ENCODE results near the gene BCORL1. TPM values are rescaled to one million over a fixed set of nuclear protein-coding genes. Genes with fewer than 3 reads are reported as not detected.

BCORL1 gene
- total RNA-seq, 1 donor from 2014 or later, result 1.7 TPM

GRCh38 chrX:129961180-129962083, 21.0 kb upstream of the BCORL1 start:
- peak in 1 of 2 donors; percentile 17 for DNase-seq (ENCODE audit: low read depth in 2 of 2)

GRCh38 chrX:129963729-129964128, 18.7 kb upstream of the BCORL1 start:
- no peak for DNase-seq (ENCODE audit: low read depth in 2 of 2)

GRCh38 chrX:129965166-129965565, 17.3 kb upstream of the BCORL1 start:
- DNase-seq (ENCODE audit: low read depth in 2 of 2), result no peak

DNA sequence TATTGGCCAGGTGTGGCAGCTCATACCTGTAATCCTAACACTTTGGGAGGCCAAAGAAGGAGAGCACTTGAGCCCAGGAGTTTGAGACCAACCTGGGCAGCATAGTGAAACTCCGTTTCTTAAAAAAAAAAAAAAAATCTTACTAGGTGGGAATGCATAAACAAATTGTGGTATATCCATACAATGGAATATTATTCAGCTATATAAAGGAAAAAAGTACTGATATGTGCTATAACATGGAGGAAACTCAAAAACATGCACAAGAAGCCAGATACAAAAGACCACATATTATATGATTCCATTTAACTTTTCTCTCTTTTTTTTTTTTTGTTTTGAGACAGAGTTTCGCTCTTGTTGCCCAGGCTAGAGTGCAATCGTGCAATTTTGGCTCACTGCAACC, 13.5 kb upstream of the BCORL1 start:
- DNase-seq (ENCODE audit: low read depth in 2 of 2), result no peak

GRCh38 chrX:129976441-129976840, 6.0 kb upstream of the BCORL1 start:
- DNase-seq (ENCODE audit: low read depth in 2 of 2), result no peak

DNA sequence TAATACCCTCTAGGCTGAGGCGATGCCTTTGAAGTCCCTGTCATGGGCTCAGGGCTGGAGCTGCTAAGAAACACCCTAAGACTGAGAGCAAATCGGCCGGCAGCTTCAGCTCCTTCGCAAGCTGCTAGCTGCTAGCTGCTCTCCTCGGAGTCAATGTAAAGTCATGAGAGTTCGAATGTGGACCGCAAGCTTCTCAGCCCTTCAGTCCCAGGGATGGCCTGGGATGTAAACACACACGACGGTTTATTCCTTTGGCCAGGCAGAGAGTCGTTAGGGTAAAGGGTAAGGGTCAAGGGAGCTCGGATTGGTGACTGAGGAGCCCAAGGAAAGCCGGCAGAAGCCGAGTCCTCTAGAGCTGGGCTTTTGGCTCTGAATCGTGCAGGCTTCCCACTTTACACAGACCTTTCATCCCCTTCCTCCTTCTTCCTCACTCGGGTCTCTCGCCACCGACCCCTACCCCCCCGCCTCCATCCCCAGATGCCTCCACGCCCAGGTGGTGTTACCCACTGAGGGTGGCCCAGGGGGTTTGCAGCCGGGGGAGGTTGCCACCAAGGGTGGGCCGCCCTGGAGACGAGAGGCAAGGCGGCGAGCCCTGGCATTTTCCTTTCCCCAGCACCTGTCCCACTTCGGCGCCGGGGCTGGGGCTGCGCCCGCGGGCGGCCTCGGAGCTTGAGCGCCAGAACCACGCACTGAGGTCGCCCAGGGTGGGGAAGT, 3.1 kb upstream of the BCORL1 start:
- DNase-seq (ENCODE audit: low read depth in 2 of 2), result no peak

DNA sequence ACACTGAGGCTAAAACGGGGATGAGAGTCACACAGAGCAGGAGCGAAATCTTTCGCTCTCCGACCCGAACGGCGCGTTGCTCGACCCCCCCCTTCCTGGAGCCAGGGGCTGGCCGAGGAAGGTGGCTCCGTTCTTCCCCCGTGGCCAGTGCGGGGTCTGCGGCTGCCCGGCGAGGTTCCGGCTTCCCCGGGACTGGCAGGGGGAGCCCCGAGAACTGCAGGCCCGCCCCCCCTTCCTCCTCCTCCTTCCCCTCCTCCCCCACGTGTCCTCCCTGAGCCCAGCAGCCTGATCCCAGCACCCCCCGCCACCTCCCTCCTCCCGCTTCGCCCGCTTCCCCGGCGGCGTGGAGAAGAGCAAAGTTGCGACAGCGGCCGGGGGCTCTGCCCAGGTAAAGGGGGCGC, 2.4 kb upstream of the BCORL1 start:
- DNase-seq (ENCODE audit: low read depth in 2 of 2), result no peak

GRCh38 chrX:129980540-129981199, 1.8 kb upstream of the BCORL1 start:
- DNase-seq (ENCODE audit: low read depth in 2 of 2), result peak in 1 of 2 donors; percentile 49

GRCh38 chrX:129981200-129981553, 1.3 kb upstream of the BCORL1 start:
- no peak for DNase-seq (ENCODE audit: low read depth in 2 of 2)

DNA sequence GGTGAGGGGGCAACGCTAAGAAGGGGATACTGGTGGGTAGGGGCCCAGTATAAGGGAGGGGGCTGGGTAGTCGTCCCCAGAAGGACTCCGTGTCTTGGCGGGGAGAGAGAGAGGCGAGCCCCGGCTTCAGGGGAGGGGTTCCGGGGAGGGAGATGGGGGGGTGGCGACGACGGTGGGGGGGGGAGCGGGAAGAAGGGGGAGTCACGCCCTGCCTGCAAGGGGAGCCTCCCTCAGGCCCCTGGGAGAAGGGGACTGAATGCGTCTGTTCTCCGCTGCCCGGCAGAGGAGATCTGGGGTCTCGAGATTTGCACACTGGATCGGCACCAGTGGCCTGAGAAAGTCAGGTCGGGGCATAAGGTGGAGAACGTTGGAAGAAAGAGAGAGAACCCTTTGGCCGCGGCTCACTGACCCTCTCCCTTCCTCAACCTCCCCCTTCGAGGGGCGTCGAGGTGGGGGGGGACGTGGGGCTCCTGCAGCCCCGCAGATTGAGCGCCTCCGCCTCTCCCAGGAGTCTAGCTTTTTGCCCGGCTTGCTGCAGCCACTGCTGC, 609 bp upstream of the BCORL1 start:
- DNase-seq (ENCODE audit: low read depth in 2 of 2), result no peak

DNA sequence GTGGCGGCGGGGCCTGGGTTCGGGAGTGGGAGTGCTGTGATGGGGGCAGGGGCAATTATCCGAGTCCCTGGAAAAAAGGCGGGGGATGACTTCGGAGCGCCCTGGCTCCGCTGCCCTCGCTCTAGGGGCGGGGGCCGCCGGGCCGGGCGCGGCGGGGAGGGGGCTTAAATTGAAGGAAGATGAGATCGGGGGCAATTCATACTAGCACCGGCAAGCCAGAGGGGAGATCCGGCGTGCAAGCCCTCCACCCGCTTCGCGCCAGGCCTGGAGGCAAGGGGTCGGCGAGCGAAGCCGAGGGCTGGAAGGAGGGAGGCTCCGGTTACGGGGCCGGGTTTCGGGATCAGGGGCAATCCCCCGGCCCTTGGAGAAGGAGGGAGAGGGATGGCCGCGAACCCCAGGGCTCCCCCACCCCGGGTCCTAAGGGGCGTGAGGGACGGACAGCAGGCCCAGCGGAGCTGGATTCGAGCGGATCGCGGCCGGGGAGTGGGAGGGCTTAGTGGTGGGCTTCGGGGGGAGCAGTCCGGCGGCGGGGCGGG, 1.2 kb downstream of the BCORL1 start:
- peak in 1 of 2 donors; percentile 13 for DNase-seq (ENCODE audit: low read depth in 2 of 2)

- peak in 1 of 2 donors; percentile 18 for DNase-seq (ENCODE audit: low read depth in 2 of 2)
These were observed 1.9 kb downstream of the BCORL1 start for GRCh38 chrX:129984111-129984958.

DNA sequence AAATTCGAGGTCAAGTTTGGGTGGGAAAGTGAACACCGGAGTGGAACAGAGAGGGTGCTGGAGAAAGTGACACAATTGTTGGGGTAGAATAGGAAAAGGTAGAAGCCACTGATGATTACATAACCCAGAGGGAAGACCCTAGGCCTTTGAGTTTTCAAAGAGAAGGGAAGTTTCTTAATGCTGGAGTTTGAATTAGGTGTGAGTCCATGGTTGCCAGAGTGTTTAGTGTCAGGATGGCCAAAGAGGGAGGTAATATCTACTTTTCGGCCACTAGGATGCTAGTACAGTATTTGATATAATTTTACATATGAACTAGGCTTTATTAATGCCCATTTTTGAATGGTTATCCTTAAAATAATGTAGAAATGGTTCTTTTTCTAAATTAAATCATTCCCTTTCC, 5.4 kb downstream of the BCORL1 start:
- DNase-seq (ENCODE audit: low read depth in 2 of 2), result no peak

GRCh38 chrX:129992181-129992580, 9.7 kb downstream of the BCORL1 start:
- no peak for DNase-seq (ENCODE audit: low read depth in 2 of 2)

GRCh38 chrX:129996120-129996519, 13.7 kb downstream of the BCORL1 start:
- DNase-seq (ENCODE audit: low read depth in 2 of 2), result no peak

- no peak for DNase-seq (ENCODE audit: low read depth in 2 of 2)
These were observed 14.7 kb downstream of the BCORL1 start for GRCh38 chrX:129997086-129997485.

DNA sequence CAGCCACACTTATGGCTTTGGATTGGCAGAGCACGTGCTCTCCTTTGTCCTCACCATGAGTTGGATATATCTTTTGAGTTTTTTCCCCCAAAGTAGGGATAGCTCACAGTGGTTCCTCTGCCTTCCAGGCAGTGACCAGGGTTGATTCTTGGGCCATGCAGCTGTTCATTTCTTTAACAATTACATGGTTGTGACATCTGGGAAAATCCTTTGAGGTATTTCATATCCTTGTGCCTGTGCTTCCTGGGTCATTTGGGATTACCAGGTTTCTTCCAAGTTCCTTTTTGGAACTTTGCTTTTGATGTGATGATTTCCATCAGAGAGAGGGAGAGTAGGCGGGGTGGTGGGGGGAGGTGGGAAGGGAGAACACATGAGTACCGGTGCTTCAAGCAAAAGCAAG, 15.6 kb downstream of the BCORL1 start:
- DNase-seq (ENCODE audit: low read depth in 2 of 2), result no peak

DNA sequence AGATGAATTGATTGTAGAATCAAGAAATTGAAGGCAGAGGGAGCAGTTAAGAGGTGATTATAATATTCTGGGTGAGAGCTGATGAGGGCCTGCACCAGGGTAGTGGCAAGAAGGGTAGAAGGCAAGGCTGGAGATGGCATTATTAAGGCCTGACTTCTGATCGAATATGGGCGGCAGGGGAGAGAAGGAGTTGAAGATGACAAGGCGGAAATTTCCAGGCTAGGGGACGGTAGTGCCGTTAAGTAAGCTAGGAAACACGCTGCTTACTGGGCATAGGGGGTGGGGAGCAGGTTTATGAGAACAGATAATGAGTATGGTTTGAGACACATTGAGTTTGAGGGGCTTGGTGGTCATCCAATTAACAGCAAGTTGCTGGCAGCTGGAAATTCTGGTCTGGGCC, 19.5 kb downstream of the BCORL1 start:
- DNase-seq (ENCODE audit: low read depth in 2 of 2), result no peak

- no peak for DNase-seq (ENCODE audit: low read depth in 2 of 2)
These were observed 20.1 kb downstream of the BCORL1 start for GRCh38 chrX:130002541-130002940.

GRCh38 chrX:130005089-130005807, 22.8 kb downstream of the BCORL1 start:
- DNase-seq (ENCODE audit: low read depth in 2 of 2), result no peak

Data from dermis microvascular lymphatic vessel endothelial cell (primary cell).